ENCODE results near the gene ZNF253. TPM values are rescaled to one million over a fixed set of nuclear protein-coding genes. Genes with fewer than 3 reads are reported as not detected.
"Not testable (repeated sequence)": the region's sequence is repeated elsewhere in the genome, so short reads cannot be mapped to it uniquely, and the experiment has no call there.

The ZNF253 gene
- total RNA-seq, 5 donors from 2014 or later (not counting 1 experiment from before 2014, with no cell fraction given): 8.4 to 27.9 (median 21.8) TPM

- ATAC-seq (replicated peaks in 1 of 4) (no peak), DNase-seq (no peak)
- H3K4me3 Mint-ChIP-seq: no peak overlapping the region
- peaks cover 41% of the 10 kb centered on the region for H3K36me3 Mint-ChIP-seq
- no peak overlapping the region for H3K27ac Mint-ChIP-seq
- Histone ChIP-seq H3K36me3 (ENCODE audit: control insufficient read depth in 2 of 2, extremely low read depth in 1 of 2, insufficient read depth in 1 of 2, low read length in 1 of 2) (peaks cover 0 to 4% of the 10 kb centered on the region in 2 donors), H3K9me3 (peaks cover 12% of the 10 kb centered on the region), H3K4me1 (ENCODE audit: control insufficient read depth in 1 of 2, extremely low read depth in 1 of 2, insufficient read depth in 2 of 2, low read length in 2 of 2) (peaks cover under 1 to 10% of the 10 kb centered on the region in 2 experiments), H3K27ac (ENCODE audit: low read length) (no peak overlapping the region), H3K27me3 (replicated peaks in 1 of 2; ENCODE audit: control insufficient read depth in 2 of 2, extremely low read depth in 1 of 2, insufficient read depth in 2 of 2, low read length in 1 of 2) (no peaks in the 10 kb centered on the region), H3K4me3 (ENCODE audit: control insufficient read depth in 1 of 2, extremely low read depth in 1 of 2, low read length in 1 of 2) (no peak overlapping the region)
- ChIA-PET POLR2A (no interaction called here), CTCF (no interaction called here)
- H3K4me1 Mint-ChIP-seq: peaks cover 42 to 50% (median 45%) of the 10 kb centered on the region in 3 donors
- H3K27me3 Mint-ChIP-seq: no peaks in the 10 kb centered on the region
- peaks cover 0 to 4% (median 0%) of the 10 kb centered on the region in 3 donors for H3K9me3 Mint-ChIP-seq
These were observed 7.7 kb downstream of the ZNF253 start for GRCh38 chr19:19873381-19873780.

GRCh38 chr19:19877724-19878123, 12.0 kb downstream of the ZNF253 start:
- H3K36me3 ChIP-seq (ENCODE audit: control insufficient read depth in 2 of 2, extremely low read depth in 1 of 2, insufficient read depth in 1 of 2, low read length in 1 of 2): peaks cover 8 to 13% of the 10 kb centered on the region in 2 donors
- H3K36me3 Mint-ChIP-seq: peaks cover 57% of the 10 kb centered on the region
- H3K27me3 Mint-ChIP-seq: no peaks in the 10 kb centered on the region
- POLR2A ChIA-PET: interaction anchor here in 1 of 2 donors (0.7 kb wide), 1 partner anchor 168 kb away, joined by 3 read pairs; no protein-coding TSS in a partner anchor
- no peak overlapping the region for H3K27ac Mint-ChIP-seq
- ATAC-seq (replicated peaks in 1 of 4) (no peak), DNase-seq (no peak)
- no peak overlapping the region for H3K4me3 Mint-ChIP-seq
- H3K27me3 ChIP-seq (replicated peaks in 1 of 2; ENCODE audit: control insufficient read depth in 2 of 2, extremely low read depth in 1 of 2, insufficient read depth in 2 of 2, low read length in 1 of 2): no peaks in the 10 kb centered on the region
- peaks cover 13 to 22% (median 16%) of the 10 kb centered on the region in 3 donors for H3K4me1 Mint-ChIP-seq
- no CpG with 5 or more reads among the region's 4 CpGs for WGBS (ENCODE audit: insufficient coverage)
- no peak overlapping the region for H3K27ac ChIP-seq (ENCODE audit: low read length)
- H3K9me3 Mint-ChIP-seq: peaks cover 0 to 9% (median 0%) of the 10 kb centered on the region in 3 donors
- peaks cover 8% of the 10 kb centered on the region for H3K9me3 ChIP-seq
- H3K4me1 ChIP-seq (ENCODE audit: control insufficient read depth in 1 of 2, extremely low read depth in 1 of 2, insufficient read depth in 2 of 2, low read length in 2 of 2): no peaks in the 10 kb centered on the region
- CTCF ChIA-PET: no interaction called here
- no peak overlapping the region for H3K4me3 ChIP-seq (ENCODE audit: control insufficient read depth in 1 of 2, extremely low read depth in 1 of 2, low read length in 1 of 2)

- CTCF ChIA-PET: no interaction called here
- Mint-ChIP-seq H3K9me3 (peaks cover 4 to 26% (median 21%) of the 10 kb centered on the region in 3 donors), H3K27me3 (no peaks in the 10 kb centered on the region), H3K36me3 (peaks cover 72% of the 10 kb centered on the region), H3K4me3 (no peak overlapping the region), H3K27ac (no peak overlapping the region), H3K4me1 (no peaks in the 10 kb centered on the region)
- Histone ChIP-seq H3K4me3 (ENCODE audit: control insufficient read depth in 1 of 2, extremely low read depth in 1 of 2, low read length in 1 of 2) (no peak overlapping the region), H3K27me3 (replicated peaks in 1 of 2; ENCODE audit: control insufficient read depth in 2 of 2, extremely low read depth in 1 of 2, insufficient read depth in 2 of 2, low read length in 1 of 2) (no peaks in the 10 kb centered on the region), H3K36me3 (ENCODE audit: control insufficient read depth in 2 of 2, extremely low read depth in 1 of 2, insufficient read depth in 1 of 2, low read length in 1 of 2) (peaks cover 19 to 28% of the 10 kb centered on the region in 2 donors), H3K9me3 (peaks cover 5% of the 10 kb centered on the region), H3K4me1 (ENCODE audit: control insufficient read depth in 1 of 2, extremely low read depth in 1 of 2, insufficient read depth in 2 of 2, low read length in 2 of 2) (no peaks in the 10 kb centered on the region), H3K27ac (ENCODE audit: low read length) (no peak overlapping the region)
- WGBS (ENCODE audit: insufficient coverage): no CpG with 5 or more reads among the region's 1 CpG
- DNase-seq: no peak
- POLR2A ChIA-PET: no interaction called here
- ATAC-seq (replicated peaks in 1 of 4): no peak
These were observed 18.9 kb downstream of the ZNF253 start for GRCh38 chr19:19884583-19884982.

GRCh38 chr19:19892055-19892941, 26.6 kb downstream of the ZNF253 start:
- peaks cover 0 to 34% of the 10 kb centered on the region in 2 donors for H3K36me3 ChIP-seq (ENCODE audit: control insufficient read depth in 2 of 2, extremely low read depth in 1 of 2, insufficient read depth in 1 of 2, low read length in 1 of 2)
- ATAC-seq (replicated peaks in 1 of 4); H3K4me1 Mint-ChIP-seq; CTCF ChIA-PET; H3K27me3 ChIP-seq (replicated peaks in 1 of 2; ENCODE audit: control insufficient read depth in 2 of 2, extremely low read depth in 1 of 2, insufficient read depth in 2 of 2, low read length in 1 of 2); H3K27ac ChIP-seq (ENCODE audit: low read length); H3K4me1 ChIP-seq (ENCODE audit: control insufficient read depth in 1 of 2, extremely low read depth in 1 of 2, insufficient read depth in 2 of 2, low read length in 2 of 2); H3K4me3 ChIP-seq (ENCODE audit: control insufficient read depth in 1 of 2, extremely low read depth in 1 of 2, low read length in 1 of 2); H3K27me3 Mint-ChIP-seq; H3K4me3 Mint-ChIP-seq; DNase-seq: not testable (repeated sequence)
- peak overlapping the region in 1 of 2 donors; percentile 6 for H3K27ac Mint-ChIP-seq
- H3K36me3 Mint-ChIP-seq: peaks cover 43% of the 10 kb centered on the region
- WGBS (ENCODE audit: insufficient coverage): no CpG with 5 or more reads among the region's 3 CpGs
- POLR2A ChIA-PET: interaction anchor here in 1 of 2 donors (0.6 kb wide), 1 partner anchor 49 kb away, joined by 3 read pairs; no protein-coding TSS in a partner anchor
- peaks cover 19 to 54% (median 42%) of the 10 kb centered on the region in 3 donors for H3K9me3 Mint-ChIP-seq
- peaks cover 16% of the 10 kb centered on the region for H3K9me3 ChIP-seq

- H3K27ac ChIP-seq (ENCODE audit: low read length): peak overlapping the region; percentile 66
- CTCF ChIA-PET: interaction anchor here in 1 of 2 donors (0.5 to 1.1 kb wide), 3 partner anchors 34 to 1154 kb away, joined by 3 to 4 read pairs (median 3); partner anchors contain the start of gene ZNF253
- H3K9me3 ChIP-seq: no peaks in the 10 kb centered on the region
- peaks cover 5% of the 10 kb centered on the region for H3K36me3 Mint-ChIP-seq
- H3K27me3 ChIP-seq (replicated peaks in 1 of 2; ENCODE audit: control insufficient read depth in 2 of 2, extremely low read depth in 1 of 2, insufficient read depth in 2 of 2, low read length in 1 of 2): no peaks in the 10 kb centered on the region
- ATAC-seq (replicated peaks in 1 of 4): peak in 3 of 4 experiments; percentile 1 to 30 (median 14)
- no peaks in the 10 kb centered on the region for H3K27me3 Mint-ChIP-seq
- no peaks in the 10 kb centered on the region for H3K36me3 ChIP-seq (ENCODE audit: control insufficient read depth in 2 of 2, extremely low read depth in 1 of 2, insufficient read depth in 1 of 2, low read length in 1 of 2)
- H3K4me1 Mint-ChIP-seq: peaks cover 29 to 32% (median 30%) of the 10 kb centered on the region in 3 donors
- peaks cover 15 to 37% (median 31%) of the 10 kb centered on the region in 3 donors for H3K9me3 Mint-ChIP-seq
- peaks cover 2 to 18% of the 10 kb centered on the region in 2 experiments for H3K4me1 ChIP-seq (ENCODE audit: control insufficient read depth in 1 of 2, extremely low read depth in 1 of 2, insufficient read depth in 2 of 2, low read length in 2 of 2)
- H3K27ac Mint-ChIP-seq: peak overlapping the region; percentile 92 to 93
- H3K4me3 ChIP-seq (ENCODE audit: control insufficient read depth in 1 of 2, extremely low read depth in 1 of 2, low read length in 1 of 2): peak overlapping the region; percentile 72 to 94
- POLR2A ChIA-PET: interaction anchor here in 1 of 2 donors (1.2 kb wide), 1 partner anchor 79 kb away, joined by 7 read pairs; the partner anchor contains the start of gene ZNF506
- peak overlapping the region; percentile 95 to 99 (median 98) for H3K4me3 Mint-ChIP-seq
- DNase-seq: peak in 2 of 35 experiments; percentile 1
- WGBS (ENCODE audit: insufficient coverage): no CpG with 5 or more reads among the region's 9 CpGs
These were observed 34.6 kb downstream of the ZNF253 start for GRCh38 chr19:19900139-19900728.

Data from T-cell (primary cell).